HG02840 (cell line): ENCODE measurements around the gene DTL.

Source experiments
- ATAC-seq: cut with Tn5 transposase; IDR thresholded peaks from one replicate; pipeline ENCODE4 v1.9.1; 2021; ENCODE audit warnings: mild to moderate bottlenecking, moderate library complexity, moderate number of reproducible peaks; ENCODE audit not compliant: unreplicated experiment, low FRiP score

DTL gene

DNA sequence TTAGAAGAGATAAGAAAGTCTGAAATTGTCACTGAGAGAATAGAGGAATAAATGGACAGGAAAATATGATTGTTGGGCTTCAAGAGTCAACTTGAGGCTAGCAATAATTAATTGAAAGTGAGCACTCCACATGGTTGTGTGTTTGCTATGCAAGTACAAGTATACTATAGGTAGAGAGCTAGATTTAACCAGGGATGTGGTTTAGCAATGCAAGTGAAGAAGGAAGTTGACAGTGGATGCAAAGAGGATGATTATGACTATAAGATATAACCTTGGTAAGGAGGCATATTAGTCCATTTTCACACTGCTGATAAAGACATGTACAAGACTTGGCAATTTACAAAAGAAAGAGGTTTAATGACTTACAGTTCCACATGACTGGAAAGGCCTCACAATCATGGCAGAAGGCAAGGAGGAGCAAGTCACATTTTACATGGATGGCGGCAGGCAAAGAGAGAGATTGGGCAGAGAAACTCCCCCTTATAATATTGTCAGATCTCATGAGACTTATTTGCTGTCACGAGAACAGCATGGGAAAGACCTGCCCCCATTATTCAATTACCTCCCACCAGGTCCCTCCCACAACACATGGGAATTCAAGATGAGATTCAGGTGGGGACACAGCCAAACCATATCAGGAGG, 47.3 kb downstream of the DTL start:
- no peak for ATAC-seq

GRCh38 chr1:212089560-212090163, 54.1 kb downstream of the DTL start:
- no peak for ATAC-seq

GRCh38 chr1:212091438-212092121, 56.0 kb downstream of the DTL start:
- no peak for ATAC-seq

DNA sequence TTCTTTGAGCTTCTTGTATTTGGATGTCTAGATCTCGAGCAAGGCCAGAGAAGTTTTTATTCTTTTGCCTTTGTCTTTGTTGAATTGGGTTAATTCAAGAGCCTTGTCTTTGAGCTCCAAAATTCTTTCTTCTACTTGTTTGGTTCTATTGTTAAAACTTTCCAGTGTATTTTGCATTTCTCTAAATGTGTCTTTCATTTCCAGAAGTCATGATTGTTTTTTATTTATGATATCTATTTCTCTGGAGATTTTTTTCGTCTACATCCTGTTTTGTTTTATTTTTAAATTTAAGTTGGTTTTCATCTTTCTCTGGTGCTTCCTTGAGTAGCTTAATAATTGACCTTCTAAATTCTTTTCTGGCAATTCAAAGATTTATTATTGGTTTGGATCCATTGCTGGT, 61.8 kb downstream of the DTL start:
- ATAC-seq: no peak

DNA sequence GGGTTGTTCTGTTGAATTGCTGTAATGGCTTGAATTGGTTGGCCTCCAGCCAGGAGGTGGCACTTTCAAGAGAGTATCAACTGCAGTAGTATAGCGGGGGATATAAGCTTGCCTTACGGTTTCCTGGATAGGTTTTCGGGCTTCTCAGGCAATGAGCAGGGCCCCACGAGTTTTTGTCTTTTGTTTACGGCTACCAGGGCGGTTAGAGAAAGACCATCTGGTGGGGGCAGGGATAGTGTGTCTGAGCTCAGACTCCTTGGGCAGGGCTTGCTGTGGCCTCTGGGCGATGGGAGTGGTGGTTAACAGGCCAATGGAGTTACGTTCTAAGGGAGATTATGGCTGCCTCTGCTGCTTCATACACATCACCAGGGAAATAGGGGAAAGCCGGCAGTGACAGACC, 62.8 kb downstream of the DTL start:
- no peak for ATAC-seq

GRCh38 chr1:212098771-212099170, 63.2 kb downstream of the DTL start:
- no peak for ATAC-seq

- ATAC-seq: no peak
Measured at GRCh38 chr1:212101251-212101650, 65.7 kb downstream of the DTL start.

GRCh38 chr1:212101735-212102134, 66.2 kb downstream of the DTL start:
- no peak for ATAC-seq

DNA sequence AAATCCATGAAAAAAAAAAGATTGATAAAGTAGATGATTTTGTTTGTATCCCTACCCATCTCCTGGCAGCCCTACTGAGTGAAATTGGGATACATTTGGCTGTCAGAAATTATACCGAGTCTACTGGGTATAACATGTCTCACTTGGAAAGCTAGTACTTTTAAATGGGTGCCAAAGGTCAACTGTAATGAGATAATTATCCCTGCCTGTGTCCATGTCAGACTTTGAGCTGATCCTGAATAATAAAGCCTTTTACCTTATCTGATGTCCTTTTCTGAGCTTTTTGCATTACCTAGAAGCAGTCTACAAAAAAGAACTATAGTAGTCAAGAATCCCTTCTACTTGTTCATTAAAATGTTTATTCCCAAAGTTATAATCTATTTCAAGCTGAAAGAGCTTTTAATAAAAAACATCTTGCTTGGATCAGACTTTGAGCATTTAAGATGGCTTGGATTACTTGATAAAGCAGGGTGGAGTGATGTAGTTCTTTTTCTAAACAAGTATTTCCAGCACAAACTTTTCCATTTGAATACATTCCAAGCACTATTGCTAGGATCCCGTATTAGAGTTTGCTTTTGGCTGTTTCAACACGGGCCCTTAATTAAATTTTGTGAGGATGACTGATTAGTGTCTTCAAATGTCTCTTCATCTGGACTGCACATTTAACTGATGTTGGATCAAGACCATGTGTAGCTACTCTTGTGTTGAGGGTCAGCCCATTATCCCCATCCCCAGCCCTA, 69.2 kb downstream of the DTL start:
- no peak for ATAC-seq

DNA sequence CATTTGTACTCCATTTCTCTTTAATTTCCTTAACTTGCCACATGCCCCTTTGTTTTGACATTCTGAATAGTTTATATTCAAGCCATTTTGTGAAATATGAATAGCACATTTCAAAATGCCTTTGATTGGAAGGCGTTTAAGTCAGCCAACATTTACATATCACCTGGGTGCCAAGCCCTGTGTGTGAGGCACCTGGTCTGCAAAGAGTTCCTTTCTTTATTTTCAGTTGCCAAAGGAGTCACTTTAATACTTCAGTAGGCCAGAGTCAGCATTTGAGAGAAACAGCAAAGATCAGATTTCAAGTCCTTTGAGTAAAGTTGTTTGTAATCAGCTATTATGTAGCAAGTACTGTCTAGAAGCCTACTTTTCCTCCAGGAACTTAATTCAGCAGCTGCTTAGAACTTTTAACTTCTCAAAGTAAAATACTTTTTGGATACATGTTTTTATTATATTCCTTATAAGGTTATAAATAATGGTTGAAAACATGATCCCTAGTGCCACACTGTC, 70.8 kb downstream of the DTL start:
- no peak for ATAC-seq

DNA sequence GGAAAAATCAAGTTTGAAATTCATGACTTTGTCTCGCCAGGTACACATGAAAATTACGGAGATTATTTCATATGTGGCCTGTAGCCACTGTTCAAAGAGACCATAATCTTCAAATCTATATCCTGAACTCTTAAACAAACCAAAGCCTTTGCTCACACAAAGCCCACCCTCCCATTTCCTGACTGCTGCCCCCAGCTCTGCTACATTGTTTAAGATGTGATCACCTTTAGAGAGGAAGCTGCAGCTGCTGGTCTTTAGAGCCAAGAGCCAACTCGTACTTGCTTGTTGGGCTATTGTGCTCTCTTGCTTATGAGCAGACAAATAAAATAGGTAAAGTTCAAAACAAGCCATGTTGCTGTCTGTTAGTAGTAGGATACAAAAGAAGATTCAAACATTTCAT, 71.9 kb downstream of the DTL start:
- ATAC-seq: no peak

DNA sequence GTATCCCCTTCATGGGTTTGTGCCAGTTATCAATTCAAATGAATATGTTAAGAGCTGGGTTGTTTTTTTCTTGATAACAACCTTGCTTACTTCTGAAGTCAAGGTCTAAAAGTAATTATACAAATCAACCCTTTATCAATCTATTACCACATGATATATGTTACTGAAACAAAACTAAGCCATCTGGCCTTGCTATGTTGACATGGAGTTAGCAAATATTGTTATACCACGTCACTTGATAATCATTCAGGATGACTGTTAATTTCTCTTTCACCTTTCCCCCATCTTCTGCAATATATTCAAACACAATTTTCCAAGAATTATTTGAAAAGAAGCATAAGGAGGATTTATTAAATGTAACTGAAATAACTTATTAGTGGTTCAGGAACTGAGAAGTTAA, 72.6 kb downstream of the DTL start:
- ATAC-seq: no peak

GRCh38 chr1:212108981-212109380, 73.4 kb downstream of the DTL start:
- no peak for ATAC-seq

DNA sequence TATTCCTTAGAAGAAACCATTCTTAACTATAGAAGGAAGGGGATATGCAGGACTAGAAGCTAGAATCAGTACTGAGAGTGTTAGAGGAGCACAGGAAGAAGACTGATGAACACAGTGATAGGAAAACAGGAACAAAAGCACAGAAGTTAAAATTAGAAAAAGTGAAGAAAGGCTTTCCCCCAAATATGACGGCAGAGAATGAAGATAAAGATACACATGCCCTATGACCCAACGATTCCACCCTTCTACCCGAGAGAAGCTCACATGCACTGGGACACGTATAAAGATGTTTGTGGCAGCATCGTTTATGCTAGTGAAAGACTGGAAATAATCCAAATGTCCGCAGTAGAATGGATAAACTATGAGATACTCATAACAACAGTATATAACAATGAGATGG, 74.2 kb downstream of the DTL start:
- ATAC-seq: no peak

DNA sequence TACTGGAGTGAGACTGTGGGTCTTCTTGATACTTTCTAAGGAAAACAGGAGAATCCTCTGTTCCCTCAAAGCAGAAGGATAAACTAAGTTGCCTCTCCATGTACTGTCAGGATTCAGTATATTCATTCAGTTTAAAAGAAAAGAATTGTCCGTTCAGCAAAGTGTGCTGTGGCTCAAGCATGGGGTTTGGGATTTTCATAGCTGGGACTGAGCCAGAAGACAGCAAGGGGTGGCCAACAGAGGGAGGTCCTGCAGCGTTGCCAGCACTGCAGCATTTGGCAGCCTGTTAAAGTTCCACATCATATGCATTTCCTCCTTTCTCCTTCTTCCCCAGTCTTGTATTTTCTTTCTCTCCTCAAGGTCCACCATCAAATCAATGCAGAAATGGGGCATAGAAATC, 75.1 kb downstream of the DTL start:
- ATAC-seq: no peak

DNA sequence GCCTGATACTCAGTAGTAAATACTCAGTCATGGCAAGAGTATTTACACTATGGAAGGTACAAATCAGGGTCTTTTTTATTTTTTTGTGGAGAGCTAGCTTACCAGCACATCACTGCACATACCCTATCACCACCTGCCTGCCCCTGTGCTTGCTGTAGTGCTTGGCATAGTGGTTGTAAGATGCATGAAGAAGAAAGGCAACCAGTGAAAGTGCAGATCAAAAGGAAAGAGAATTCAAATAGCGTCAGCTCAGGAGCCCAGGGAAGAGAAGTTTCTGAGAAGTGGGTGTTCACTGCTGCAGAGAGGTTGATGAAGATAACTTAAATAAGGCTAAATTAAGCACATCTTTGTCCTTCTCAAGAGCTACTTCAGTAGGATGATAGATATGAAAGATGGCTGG, 76.0 kb downstream of the DTL start:
- ATAC-seq: no peak

DNA sequence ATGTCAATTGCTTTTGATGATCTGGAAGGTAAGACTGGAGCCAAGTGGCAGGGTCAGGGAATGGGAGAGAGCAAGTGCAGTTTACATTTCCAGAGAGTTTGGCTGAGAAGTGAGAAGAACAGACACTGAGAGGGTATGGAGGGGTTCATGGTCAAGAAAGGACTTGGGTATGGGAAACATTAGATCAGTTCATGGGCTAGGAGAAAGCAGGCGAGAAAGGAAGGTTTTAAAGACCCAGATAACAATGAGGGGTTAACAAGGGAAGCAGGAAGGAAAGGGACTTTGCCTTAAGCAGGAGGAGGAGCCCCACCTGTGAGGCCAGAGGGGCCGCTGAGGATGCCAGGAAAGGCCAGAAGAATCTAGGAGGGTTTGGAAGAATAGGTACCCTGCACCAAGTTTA, 78.2 kb downstream of the DTL start:
- ATAC-seq: no peak

GRCh38 chr1:212118167-212118871, 82.8 kb downstream of the DTL start:
- ATAC-seq: no peak

GRCh38 chr1:212118872-212119260, 83.3 kb downstream of the DTL start:
- no peak for ATAC-seq

DNA sequence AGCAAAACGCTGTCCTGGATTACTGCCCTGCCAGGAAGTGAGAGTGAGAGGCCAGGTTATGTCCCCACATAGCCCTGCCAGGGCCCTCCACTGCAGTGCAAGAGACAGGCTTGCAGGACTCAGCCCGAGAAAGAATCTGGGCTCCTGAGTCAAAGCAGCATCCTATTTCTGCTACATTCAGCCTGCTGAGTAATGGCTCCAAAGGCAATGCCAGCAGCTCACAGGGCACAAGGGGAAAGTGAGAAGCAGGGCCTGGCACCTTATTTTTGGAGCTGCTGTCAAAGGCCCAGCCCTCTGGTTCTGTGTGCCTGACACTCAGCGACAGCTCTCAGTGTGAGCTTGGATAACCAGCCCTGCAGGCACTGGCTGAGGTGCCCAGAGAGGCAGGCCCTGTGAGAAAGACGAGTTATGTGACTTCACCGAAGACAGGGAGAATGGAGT, 83.9 kb downstream of the DTL start:
- ATAC-seq: no peak

DNA sequence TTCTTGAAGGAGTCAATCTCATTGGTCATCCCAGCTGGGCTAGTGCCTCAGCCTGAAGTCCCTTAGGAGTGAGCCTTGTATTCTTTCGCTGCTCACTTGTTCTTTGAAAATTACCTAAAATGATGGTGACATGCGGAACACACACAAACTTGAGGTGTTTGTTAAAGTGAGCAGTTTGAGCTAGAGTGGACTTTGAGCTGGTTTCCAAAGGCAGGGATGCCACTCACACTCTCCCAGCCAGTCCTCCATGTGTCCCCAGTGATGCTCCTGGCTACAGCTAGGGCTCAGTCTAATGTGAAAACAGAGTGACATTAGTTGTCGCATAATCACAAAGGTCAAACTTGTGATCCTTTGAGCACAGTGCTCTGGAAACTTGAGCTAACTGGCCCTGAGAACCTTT, 84.3 kb downstream of the DTL start:
- no peak for ATAC-seq
